HL-60 (cell line): ENCODE measurements around the gene VWDE.

Source experiments
- CTCF ChIP-seq: IDR thresholded peaks from one replicate; pipeline ENCODE4 v1.5.1; 2011; ENCODE audit warnings: low read length, control low read depth, inconsistent platforms; ENCODE audit not compliant: insufficient read depth
- POLR2AphosphoS5 ChIP-seq: IDR thresholded peaks from 2 replicates; pipeline ENCODE4 v1.6.1; 2012; ENCODE audit warnings: low read depth
- SPI1 ChIP-seq: IDR thresholded peaks from 2 replicates; pipeline ENCODE4 v1.6.1; 2012; ENCODE audit warnings: low read depth, mild to moderate bottlenecking, borderline replicate concordance
- TF ChIP-seq, protein P1 (sequence below): IDR thresholded peaks from 2 replicates; pipeline ENCODE4 v1.6.1; 2012; ENCODE audit warnings: low read depth; ENCODE audit not compliant: insufficient replicate concordance

DNA sequence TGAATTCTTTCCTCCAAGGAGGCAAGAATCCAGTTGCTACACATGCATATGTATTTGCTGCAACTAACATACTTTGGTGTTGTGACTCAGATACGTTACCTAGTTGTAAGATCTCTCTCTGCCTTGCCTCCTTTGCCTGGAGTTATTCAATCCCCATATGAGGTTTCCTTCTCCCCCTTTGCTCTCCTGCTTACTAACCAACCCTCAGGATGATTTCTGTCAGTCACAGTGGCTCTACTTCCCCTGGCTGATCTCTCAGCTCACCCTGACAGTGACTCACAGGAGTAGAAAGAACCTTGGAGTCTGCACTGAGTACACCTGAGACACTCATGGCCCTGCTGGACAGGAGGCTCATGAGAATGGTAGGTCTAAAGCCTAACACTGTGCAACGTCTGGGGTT lies 100.6 kb downstream of the VWDE start:
- TF ChIP-seq CTCF = no peak
- TF ChIP-seq, protein P1, sequence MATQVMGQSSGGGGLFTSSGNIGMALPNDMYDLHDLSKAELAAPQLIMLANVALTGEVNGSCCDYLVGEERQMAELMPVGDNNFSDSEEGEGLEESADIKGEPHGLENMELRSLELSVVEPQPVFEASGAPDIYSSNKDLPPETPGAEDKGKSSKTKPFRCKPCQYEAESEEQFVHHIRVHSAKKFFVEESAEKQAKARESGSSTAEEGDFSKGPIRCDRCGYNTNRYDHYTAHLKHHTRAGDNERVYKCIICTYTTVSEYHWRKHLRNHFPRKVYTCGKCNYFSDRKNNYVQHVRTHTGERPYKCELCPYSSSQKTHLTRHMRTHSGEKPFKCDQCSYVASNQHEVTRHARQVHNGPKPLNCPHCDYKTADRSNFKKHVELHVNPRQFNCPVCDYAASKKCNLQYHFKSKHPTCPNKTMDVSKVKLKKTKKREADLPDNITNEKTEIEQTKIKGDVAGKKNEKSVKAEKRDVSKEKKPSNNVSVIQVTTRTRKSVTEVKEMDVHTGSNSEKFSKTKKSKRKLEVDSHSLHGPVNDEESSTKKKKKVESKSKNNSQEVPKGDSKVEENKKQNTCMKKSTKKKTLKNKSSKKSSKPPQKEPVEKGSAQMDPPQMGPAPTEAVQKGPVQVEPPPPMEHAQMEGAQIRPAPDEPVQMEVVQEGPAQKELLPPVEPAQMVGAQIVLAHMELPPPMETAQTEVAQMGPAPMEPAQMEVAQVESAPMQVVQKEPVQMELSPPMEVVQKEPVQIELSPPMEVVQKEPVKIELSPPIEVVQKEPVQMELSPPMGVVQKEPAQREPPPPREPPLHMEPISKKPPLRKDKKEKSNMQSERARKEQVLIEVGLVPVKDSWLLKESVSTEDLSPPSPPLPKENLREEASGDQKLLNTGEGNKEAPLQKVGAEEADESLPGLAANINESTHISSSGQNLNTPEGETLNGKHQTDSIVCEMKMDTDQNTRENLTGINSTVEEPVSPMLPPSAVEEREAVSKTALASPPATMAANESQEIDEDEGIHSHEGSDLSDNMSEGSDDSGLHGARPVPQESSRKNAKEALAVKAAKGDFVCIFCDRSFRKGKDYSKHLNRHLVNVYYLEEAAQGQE = no peak
- TF ChIP-seq POLR2AphosphoS5 = no peak
- no peak for TF ChIP-seq SPI1
